A549 (cell line): ENCODE data around the gene DMAP1. TPM values are rescaled to one million over a fixed set of nuclear protein-coding genes. Genes with fewer than 3 reads are reported as not detected.

Source experiments
- ATAC-seq, 2 experiments: fragments of 200-7000 bp in 1 of 2; fragments of >200 bp in 1 of 2; cut with Nextera tagmentation in 1 of 2; cut with Tn5 transposase in 1 of 2; 3 replicates each; pipeline versions ENCODE4 v1.8.0 to v1.9.1; 2018 to 2020; ENCODE audit warnings: mild to moderate bottlenecking in 1 of 2, moderate library complexity in 1 of 2
- CTCF ChIA-PET: fragments of 300-600 bp; sonication (Branson Sonifier 250); formaldehyde crosslinking; extraction: SDS; loops from one replicate; lab custom pipeline; 2021; ENCODE audit warnings: antibody characterized with exemption, inconsistent platforms; lab: Yijun Ruan, JAX
- POLR2A ChIA-PET: fragments of 350-600 bp; formaldehyde crosslinking; extraction: SDS; loops from one replicate; lab custom pipeline; 2021; ENCODE audit warnings: antibody characterized with exemption, inconsistent platforms; lab: Yijun Ruan, JAX
- DNase-seq, 2 experiments: peaks; one replicate each; pipeline versions ENCODE4 v3.0.0 to v3.0.0-alpha.2; 2011 to 2016; ENCODE audit warnings: low read depth in 1 of 2, low spot score in 1 of 2
- FAIRE-seq: peaks from 2 replicates; lab custom pipeline; 2011; peaks lifted over from hg19 to GRCh38; lab: Jason Lieb, UNC
- H3K27ac ChIP-seq, 2 experiments: fragments of >200 bp; sonication (Bioruptor Twin); formaldehyde crosslinking; 3 replicates each; pipeline ENCODE4 v1.5.1; 2016 to 2017
- H3K4me1 ChIP-seq: fragments of >200 bp; sonication (Bioruptor Twin); formaldehyde crosslinking; 3 replicates; pipeline ENCODE4 v1.6.1; 2016
- H3K4me2 ChIP-seq: fragments of >200 bp; sonication (Bioruptor Twin); formaldehyde crosslinking; 3 replicates; pipeline ENCODE4 v1.6.1; 2016
- H3K4me3 ChIP-seq: fragments of >200 bp; sonication (Bioruptor Twin); formaldehyde crosslinking; 3 replicates; pipeline ENCODE4 v1.5.1; 2016
- H3K9me3 ChIP-seq: fragments of >200 bp; sonication (Bioruptor Twin); formaldehyde crosslinking; 3 replicates; pipeline ENCODE4 v1.6.1; 2016
- CBX2 ChIP-seq: fragments of 200-600 bp; sonication (generic); IDR thresholded peaks from 2 replicates; pipeline ENCODE4 v1.6.1; 2016; ENCODE audit warnings: low read depth, mild to moderate bottlenecking, borderline replicate concordance
- CHD2 ChIP-seq: fragments of 150-350 bp; IDR thresholded peaks from 2 replicates; pipeline ENCODE4 v1.6.1; 2014; ENCODE audit warnings: low read length; ENCODE audit not compliant: partially characterized antibody
- EHF ChIP-seq: fragments of 250-450 bp; sonication (Bioruptor Pico); IDR thresholded peaks from 2 replicates; pipeline ENCODE4 v1.5.0; 2020; ENCODE audit warnings: mild to moderate bottlenecking
- ESRRA ChIP-seq: fragments of 150-350 bp; IDR thresholded peaks from 2 replicates; pipeline ENCODE4 v1.6.1; 2014; ENCODE audit warnings: mild to moderate bottlenecking, low read length, borderline replicate concordance
- FOSL2 ChIP-seq, 2 experiments: fragments of 450-650 bp in 1 of 2; fragments of >200 bp in 1 of 2; sonication (Bioruptor Twin) in 1 of 2; formaldehyde crosslinking; IDR thresholded peaks; 2 replicates each; pipeline versions ENCODE4 v1.5.0 to v1.6.1; 2016 to 2020; ENCODE audit warnings: mild to moderate bottlenecking in 1 of 2, moderate library complexity in 1 of 2
- FOXS1 ChIP-seq: fragments of 250-450 bp; sonication (Bioruptor Pico); IDR thresholded peaks from 2 replicates; pipeline ENCODE4 v1.5.0; 2020; ENCODE audit warnings: mild to moderate bottlenecking, moderate library complexity
- MAFK ChIP-seq: fragments of 450-650 bp; IDR thresholded peaks from 2 replicates; pipeline ENCODE4 v1.6.1; 2014; ENCODE audit not compliant: partially characterized antibody
- MAZ ChIP-seq: fragments of 150-350 bp; IDR thresholded peaks from 2 replicates; pipeline ENCODE4 v1.6.1; 2014; ENCODE audit warnings: antibody characterized with exemption, low read depth, low read length, borderline replicate concordance
- NFE2L2 ChIP-seq: fragments of 150-350 bp; conservative IDR thresholded peaks from 2 replicates; pipeline ENCODE4 v1.6.1; 2014; ENCODE audit warnings: low read length
- NPAS2 ChIP-seq: fragments of 250-450 bp; sonication (Bioruptor Pico); IDR thresholded peaks from 2 replicates; pipeline ENCODE4 v1.8.0; 2022; ENCODE audit warnings: mild to moderate bottlenecking, moderate library complexity, borderline replicate concordance
- PHF8 ChIP-seq: fragments of 200-600 bp; sonication (generic); IDR thresholded peaks from 2 replicates; pipeline ENCODE4 v1.6.1; 2016; ENCODE audit warnings: low read depth, mild to moderate bottlenecking, antibody characterized with exemption, moderate library complexity, borderline replicate concordance
- RAD21 ChIP-seq, 2 experiments: fragments of >200 bp in 1 of 2; sonication (Bioruptor Twin) in 1 of 2; formaldehyde crosslinking in 1 of 2; IDR thresholded peaks in 1 of 2; conservative IDR thresholded peaks in 1 of 2; 2 replicates in 1 of 2; 3 replicates in 1 of 2; pipeline ENCODE4 v1.6.1; 2012 to 2018; ENCODE audit warnings: inconsistent platforms in 1 of 2
- RFX5 ChIP-seq: fragments of 450-650 bp; IDR thresholded peaks from 2 replicates; pipeline ENCODE4 v1.7.1; 2014; ENCODE audit warnings: antibody characterized with exemption, mild to moderate bottlenecking, moderate library complexity
- SMC3 ChIP-seq: fragments of >200 bp; sonication (Bioruptor Twin); formaldehyde crosslinking; IDR thresholded peaks from 3 replicates; pipeline ENCODE4 v1.6.1; 2018; ENCODE audit warnings: inconsistent platforms
- SREBF2 ChIP-seq: fragments of 450-650 bp; IDR thresholded peaks from 2 replicates; pipeline ENCODE4 v1.6.1; 2014; ENCODE audit warnings: mild to moderate bottlenecking, moderate library complexity
- TFCP2L1 ChIP-seq: fragments of 250-450 bp; sonication (Bioruptor Pico); IDR thresholded peaks from 2 replicates; pipeline ENCODE4 v1.5.0; 2021; ENCODE audit warnings: mild to moderate bottlenecking
- TP53 ChIP-seq: fragments of 250-450 bp; sonication (Bioruptor Pico); IDR thresholded peaks from 2 replicates; pipeline ENCODE4 v1.5.0; 2021; ENCODE audit warnings: mild to moderate bottlenecking, moderate library complexity
- WGBS: methylation state at CpG from one replicate; pipeline ENCODE4 v1.1.6; 2017; ENCODE audit errors: missing lambda C conversion rate; 5-methylcytosine and 5-hydroxymethylcytosine counted together
- polyA plus RNA-seq, 4 experiments: library from polyadenylated mRNA; depleted of rRNA in 3 of 4; stranded (reverse); fragments of >200 nt; fragmentation: RNase III in 1 of 4; extraction: RNeasy Plus Mini Kit Qiagen cat#74134 plus additional on column Dnase treatment in 1 of 4; gene quantifications; 2 replicates in 3 of 4; 3 replicates in 1 of 4; pipeline ENCODE4 v1.2.3, GENCODE V29; 2011 to 2017
- TF ChIP-seq, protein P1 (sequence below): IDR thresholded peaks from 2 replicates; pipeline ENCODE4 v1.6.1; 2012
- TF ChIP-seq, protein P2 (sequence below): fragments of >200 bp; sonication (Bioruptor Twin); formaldehyde crosslinking; IDR thresholded peaks from 3 replicates; pipeline ENCODE4 v1.6.1; 2016
- TF ChIP-seq, protein P3 (sequence below): fragments of >200 bp; sonication (Bioruptor Twin); formaldehyde crosslinking; IDR thresholded peaks from 3 replicates; pipeline ENCODE4 v1.5.1; 2016

DMAP1 gene
- polyA plus RNA-seq, 2 of the 4 experiments (the other 2 are of a cell fraction) = 26.3 to 28.2 TPM

DNA sequence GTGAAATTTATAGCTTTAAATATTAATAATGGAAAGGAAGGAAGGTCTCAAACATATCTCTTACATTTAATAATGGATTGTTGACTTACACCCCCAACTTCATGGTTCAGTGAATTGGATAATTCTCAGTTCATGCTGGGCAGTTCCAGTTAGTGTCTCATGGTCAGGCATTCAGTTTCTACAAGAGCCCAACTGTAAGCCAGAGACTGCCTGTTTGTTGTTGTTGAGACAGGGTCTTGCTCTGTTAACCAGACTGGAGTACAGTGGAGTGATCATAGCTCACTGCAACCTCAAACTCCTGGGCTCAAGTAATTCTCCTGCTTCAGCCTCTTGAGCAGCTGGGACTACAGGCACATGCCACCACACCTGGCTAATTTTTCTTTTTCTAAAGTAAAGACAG, 5.0 kb upstream of the DMAP1 start:
- H3K4me3 ChIP-seq = no peak overlapping the region
- no peak for DNase-seq
- ChIA-PET CTCF (interaction anchor here (1.7 kb wide), 1 partner anchor 10 kb away, joined by 6 read pairs; no protein-coding TSS in a partner anchor), POLR2A (no interaction called here)
- H3K9me3 ChIP-seq = no peaks in the 10 kb centered on the region
- 0 out of 3 replicates have a peak, but pooled peaks cover 3% of the 10 kb centered on the region for H3K4me1 ChIP-seq
- H3K4me2 ChIP-seq = no peak overlapping the region
- no peak for FAIRE-seq
- no peak for ATAC-seq
- no peak overlapping the region for H3K27ac ChIP-seq
- TF ChIP-seq RFX5 (no peak), RAD21 (conservative IDR thresholded peaks at IDR 0.05 in 1 of 2, IDR thresholded peaks at IDR 0.05 in 1 of 2) (no peak), TFCP2L1 (CRISPR knock-in tag) (no peak), CBX2 (no peak), SMC3 (no peak), NPAS2 (CRISPR knock-in tag) (no peak)
- TF ChIP-seq, protein P1, sequence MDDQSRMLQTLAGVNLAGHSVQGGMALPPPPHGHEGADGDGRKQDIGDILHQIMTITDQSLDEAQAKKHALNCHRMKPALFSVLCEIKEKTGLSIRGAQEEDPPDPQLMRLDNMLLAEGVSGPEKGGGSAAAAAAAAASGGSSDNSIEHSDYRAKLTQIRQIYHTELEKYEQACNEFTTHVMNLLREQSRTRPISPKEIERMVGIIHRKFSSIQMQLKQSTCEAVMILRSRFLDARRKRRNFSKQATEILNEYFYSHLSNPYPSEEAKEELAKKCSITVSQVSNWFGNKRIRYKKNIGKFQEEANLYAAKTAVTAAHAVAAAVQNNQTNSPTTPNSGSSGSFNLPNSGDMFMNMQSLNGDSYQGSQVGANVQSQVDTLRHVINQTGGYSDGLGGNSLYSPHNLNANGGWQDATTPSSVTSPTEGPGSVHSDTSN = no peak

DNA sequence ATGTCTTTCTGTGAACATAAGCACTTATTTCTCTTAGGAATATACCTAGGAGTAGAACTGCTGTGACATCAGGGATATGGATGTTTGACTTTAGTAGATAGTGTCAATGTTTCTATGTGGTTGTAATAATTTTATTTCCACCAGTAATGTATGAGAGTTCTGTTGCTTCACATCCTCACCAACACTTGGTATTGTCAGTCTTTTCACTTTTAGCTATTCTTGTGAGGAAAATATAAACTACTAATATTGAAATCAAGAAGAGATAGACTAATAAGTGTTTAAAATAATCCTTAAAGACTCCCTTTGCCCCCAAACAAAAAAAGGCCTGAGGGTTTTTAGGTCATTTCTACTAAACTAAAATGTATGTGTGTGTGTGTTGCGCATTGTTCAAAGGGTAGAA, 2.7 kb upstream of the DMAP1 start:
- CTCF ChIA-PET = interaction anchor here (0.7 to 1.8 kb wide), 2 partner anchors 362 to 393 kb away, joined by 3 read pairs; no protein-coding TSS in a partner anchor
- H3K4me1 ChIP-seq = peaks cover 9% of the 10 kb centered on the region; the same call in 1 of the 3 replicates

DNA sequence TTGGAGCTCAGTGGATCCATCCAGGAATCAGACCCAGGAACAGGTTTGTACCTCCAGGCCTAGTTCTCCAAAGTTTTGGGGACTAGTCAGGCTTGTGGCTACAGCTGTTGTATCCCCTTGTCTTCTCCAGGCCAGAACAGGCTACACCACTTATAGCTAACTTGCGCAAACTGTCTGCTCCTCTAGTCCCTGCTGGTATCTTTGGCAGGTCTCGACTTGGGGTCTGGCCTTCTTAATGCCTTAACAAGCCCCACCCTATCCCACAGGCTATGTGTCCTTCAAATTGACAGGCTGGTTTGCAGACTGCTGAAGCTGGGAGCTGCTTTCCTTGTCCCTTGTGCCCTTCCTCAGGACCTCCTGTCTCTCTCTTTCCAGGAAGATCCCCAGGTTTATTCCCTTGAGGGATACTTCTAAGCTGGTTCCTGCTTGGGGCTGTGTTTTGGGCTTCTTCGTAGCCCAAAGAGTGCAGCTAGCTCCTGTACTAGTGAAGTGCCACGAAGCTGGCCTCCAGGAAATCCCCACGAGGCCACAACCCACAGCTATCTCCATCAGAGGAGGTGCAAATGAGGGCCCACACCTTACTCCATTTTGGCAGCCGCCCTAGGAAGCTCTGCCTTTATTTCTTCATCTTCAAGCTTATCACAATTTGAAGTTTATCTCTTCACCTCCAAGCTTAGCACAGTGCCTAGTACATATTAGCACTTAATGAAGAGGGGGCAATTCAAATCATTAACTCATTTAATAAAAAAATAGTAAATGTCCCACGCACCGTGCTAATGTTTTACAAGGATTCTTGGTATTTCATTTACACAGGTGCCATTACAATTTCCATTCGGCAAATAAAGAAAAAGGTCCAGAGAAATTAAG, 683 bp upstream of the DMAP1 start:
- DNase-seq = no peak
- CTCF ChIA-PET = interaction anchor here (1.1 to 2.1 kb wide), 5 partner anchors 109 to 440 kb away, joined by 3 to 7 read pairs (median 4); no protein-coding TSS in a partner anchor
- H3K4me3 ChIP-seq = peak overlapping the region; percentile 83
- no peaks in the 10 kb centered on the region for H3K9me3 ChIP-seq
- POLR2A ChIA-PET = interaction anchor here (0.6 to 1.9 kb wide), 6 partner anchors 109 to 528 kb away, joined by 3 to 5 read pairs (median 4); no protein-coding TSS in a partner anchor
- FAIRE-seq = no peak
- no peak for TF ChIP-seq TP53 (CRISPR knock-in tag)
- no peak for TF ChIP-seq CHD2
- no peak for TF ChIP-seq EHF (CRISPR knock-in tag)
- no peak for TF ChIP-seq ESRRA
- TF ChIP-seq SREBF2 = no peak
- TF ChIP-seq MAZ = no peak
- TF ChIP-seq, protein P2, sequence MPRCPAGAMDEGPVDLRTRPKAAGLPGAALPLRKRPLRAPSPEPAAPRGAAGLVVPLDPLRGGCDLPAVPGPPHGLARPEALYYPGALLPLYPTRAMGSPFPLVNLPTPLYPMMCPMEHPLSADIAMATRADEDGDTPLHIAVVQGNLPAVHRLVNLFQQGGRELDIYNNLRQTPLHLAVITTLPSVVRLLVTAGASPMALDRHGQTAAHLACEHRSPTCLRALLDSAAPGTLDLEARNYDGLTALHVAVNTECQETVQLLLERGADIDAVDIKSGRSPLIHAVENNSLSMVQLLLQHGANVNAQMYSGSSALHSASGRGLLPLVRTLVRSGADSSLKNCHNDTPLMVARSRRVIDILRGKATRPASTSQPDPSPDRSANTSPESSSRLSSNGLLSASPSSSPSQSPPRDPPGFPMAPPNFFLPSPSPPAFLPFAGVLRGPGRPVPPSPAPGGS = no peak
- no peak for TF ChIP-seq FOXS1 (CRISPR knock-in tag)
- no peak for ATAC-seq
- WGBS = 51% methylated on average over 9 of the region's 9 CpGs
- peaks cover 9% of the 10 kb centered on the region; the same call in 1 of the 3 replicates for H3K4me1 ChIP-seq
- peak overlapping the region; percentile 91 to 95 for H3K27ac ChIP-seq
- peak overlapping the region; percentile 78 for H3K4me2 ChIP-seq

More for the DNA sequence above, 2.7 kb upstream of the DMAP1 start:
- ATAC-seq (no peak), FAIRE-seq (no peak), DNase-seq (no peak)
- Histone ChIP-seq H3K4me2 (no peak overlapping the region), H3K9me3 (no peaks in the 10 kb centered on the region), H3K4me3 (no peak overlapping the region), H3K27ac (no peak overlapping the region)
- POLR2A ChIA-PET = no interaction called here
- TF ChIP-seq FOSL2 (IDR thresholded peaks at IDR 0.05) (no peak), FOSL2 (CRISPR knock-in tag; IDR thresholded peaks at IDR 0.05) (no peak), TFCP2L1 (CRISPR knock-in tag) (no peak), MAFK (no peak), ESRRA (no peak), PHF8 (no peak), RFX5 (no peak), NFE2L2 (no peak)
- TF ChIP-seq, protein P2 = no peak
- TF ChIP-seq, protein P3, sequence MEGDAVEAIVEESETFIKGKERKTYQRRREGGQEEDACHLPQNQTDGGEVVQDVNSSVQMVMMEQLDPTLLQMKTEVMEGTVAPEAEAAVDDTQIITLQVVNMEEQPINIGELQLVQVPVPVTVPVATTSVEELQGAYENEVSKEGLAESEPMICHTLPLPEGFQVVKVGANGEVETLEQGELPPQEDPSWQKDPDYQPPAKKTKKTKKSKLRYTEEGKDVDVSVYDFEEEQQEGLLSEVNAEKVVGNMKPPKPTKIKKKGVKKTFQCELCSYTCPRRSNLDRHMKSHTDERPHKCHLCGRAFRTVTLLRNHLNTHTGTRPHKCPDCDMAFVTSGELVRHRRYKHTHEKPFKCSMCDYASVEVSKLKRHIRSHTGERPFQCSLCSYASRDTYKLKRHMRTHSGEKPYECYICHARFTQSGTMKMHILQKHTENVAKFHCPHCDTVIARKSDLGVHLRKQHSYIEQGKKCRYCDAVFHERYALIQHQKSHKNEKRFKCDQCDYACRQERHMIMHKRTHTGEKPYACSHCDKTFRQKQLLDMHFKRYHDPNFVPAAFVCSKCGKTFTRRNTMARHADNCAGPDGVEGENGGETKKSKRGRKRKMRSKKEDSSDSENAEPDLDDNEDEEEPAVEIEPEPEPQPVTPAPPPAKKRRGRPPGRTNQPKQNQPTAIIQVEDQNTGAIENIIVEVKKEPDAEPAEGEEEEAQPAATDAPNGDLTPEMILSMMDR = no peak
- 97% methylated on average over 1 of the region's 1 CpG for WGBS
